Kidney glomerular epithelial cell (primary cell): ENCODE measurements around the gene RERG.

ENCODE experiments used
- DNase-seq: peaks from one replicate; lab custom pipeline; 2025; lab: John Stamatoyannopoulos, UW

The RERG gene

DNA sequence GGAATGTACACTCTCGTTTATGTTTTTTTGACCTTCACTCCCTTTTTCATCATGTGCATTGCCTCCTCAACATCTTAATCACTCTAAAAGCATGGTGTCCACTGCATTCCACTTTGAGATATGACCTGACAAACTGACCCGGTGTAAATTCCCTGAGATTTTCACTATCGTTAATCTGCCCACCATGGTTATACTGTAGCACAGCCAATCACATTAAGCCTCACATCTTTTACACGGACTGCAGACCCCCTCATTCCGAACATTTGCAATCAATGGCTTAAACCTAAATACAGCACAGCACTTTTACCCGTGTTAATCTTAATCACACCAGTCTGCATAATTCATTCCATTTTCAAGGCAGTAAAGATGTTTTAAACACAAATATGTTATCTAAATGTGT is 2.4 kb downstream of the RERG start:
- DNase-seq, result peak; percentile 22

DNA sequence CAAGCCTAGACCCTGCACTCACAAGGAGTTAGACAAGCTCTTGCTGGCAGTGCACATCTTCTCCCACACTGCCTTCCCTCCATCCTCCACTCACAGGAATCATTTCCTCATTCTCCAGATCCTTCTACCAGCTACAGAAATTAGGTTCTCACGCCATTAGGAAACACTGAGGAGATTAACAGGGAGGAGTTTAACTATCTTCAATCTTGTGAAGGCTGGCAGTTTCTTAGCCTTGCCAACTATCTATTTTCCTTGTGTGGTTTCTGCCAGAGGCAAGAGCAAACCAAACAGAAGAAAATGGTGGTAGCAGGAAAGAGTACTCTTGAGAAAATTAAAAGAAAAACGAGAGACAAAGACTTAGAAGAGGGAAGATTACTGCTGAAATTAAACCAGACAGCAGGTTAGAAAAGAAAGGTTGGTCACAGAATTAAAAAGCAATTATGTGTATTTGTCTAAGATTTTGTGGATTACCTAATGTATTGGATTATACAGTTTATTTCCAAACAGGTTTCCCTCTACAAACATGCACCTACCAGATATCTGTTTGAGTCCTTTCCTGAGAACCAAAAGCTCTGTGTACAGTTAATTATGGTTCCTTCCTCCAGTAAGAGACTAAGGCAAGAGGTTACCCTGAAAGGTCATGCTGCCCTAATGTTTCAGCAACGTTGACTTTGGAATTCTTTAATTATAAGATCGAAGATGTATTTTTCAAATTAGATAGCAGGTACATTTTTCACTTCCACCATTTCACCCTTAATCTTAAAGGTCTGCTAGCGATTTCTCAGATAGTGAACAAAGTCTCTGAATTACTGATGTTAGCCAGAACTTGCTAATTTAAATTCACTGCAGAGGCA is 5.0 kb downstream of the RERG start:
- peak; percentile 30 for DNase-seq

GRCh38 chr12:15214851-15215601 is 6.2 kb downstream of the RERG start:
- no peak for DNase-seq

DNA sequence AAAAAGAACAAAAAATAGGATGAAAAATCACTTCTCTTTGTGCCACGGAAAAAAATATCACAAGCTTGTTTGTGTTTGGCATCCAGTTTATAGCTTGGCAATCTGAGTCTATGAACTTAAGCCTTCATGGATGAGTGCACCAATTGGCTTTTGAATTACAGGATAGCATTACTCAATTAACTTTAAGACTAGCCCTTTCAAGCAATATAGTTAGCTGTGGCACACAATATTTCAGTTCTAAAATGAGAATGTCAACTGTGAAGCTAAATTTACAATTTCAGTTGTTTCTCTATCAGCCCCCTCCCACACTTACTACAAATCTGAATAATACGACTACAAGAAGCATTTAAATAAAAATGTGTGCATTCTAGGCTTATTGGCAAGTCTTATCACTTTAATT is 8.3 kb downstream of the RERG start:
- DNase-seq, result no peak

- DNase-seq, result no peak
Observed at GRCh38 chr12:15209782-15210181, 11.4 kb downstream of the RERG start.

GRCh38 chr12:15208871-15209656 is 12.2 kb downstream of the RERG start:
- DNase-seq, result no peak

- no peak for DNase-seq
Observed at GRCh38 chr12:15208140-15208539, 13.1 kb downstream of the RERG start.

GRCh38 chr12:15206831-15207389 is 14.3 kb downstream of the RERG start:
- no peak for DNase-seq

DNA sequence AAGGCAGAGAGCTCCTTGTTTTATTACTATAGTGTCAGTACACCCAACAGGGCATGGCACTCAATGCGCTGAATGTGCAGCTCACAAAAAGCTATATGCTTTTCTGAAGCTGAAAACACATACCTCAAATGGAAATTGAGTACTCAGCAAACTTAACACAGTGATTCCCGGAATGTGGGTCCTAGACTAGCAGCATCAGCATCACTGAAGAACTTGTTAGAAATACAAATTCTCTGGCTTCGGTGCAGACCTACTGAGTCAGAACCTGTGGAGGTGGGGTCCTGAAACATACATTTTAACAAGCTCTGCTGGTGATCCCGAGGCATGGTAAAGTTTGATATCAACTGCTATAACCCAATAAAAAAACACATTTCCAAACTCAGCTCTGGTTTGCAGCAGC is 14.9 kb downstream of the RERG start:
- DNase-seq, result no peak

DNA sequence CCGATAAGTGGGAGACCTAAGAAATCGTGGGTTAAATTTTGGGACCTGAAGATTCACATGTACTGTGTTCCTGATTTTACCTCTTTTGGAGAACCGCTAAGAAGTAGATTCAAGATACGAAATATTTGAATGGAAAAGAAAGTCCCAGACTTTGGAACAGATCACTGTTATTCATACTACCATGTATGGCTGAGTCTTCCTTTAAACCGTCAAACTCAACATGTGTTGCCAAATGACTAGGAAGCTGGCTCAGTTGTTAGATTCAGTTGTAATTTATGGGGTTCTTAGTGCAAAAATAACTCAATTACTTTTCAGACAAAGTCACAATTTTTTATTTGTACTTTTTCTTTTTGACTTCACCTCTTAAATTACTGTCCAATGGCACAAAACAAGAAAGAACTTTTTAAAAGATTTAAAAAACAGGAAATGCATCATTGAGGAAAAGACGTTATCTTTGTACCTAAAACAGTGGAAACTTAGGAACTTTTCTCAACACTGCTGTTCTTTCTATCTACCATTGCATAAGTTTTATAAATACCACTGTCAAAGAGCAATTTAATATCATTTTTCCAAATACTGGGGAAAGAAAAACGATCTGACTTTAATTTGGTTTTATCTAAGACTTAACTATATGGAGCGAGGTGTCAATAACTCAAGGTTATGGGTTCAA is 15.7 kb downstream of the RERG start:
- no peak for DNase-seq

DNA sequence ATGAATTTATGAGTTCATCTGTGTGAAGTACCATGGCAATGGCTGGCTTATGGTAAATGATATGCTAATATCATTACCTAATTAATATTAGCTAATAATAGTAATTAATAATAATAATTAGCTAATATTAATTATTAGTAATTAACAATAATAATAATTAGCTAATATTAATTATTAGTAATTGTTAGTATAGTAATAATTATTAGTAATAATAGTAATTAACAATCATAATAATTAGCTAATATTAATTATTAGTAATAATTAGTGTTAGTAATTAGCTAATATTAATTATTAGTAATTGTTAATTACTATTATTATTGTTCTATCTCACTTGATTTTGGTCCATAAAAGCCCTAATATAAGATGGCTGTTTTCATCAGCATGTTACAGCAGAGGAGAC is 19.8 kb downstream of the RERG start:
- no peak for DNase-seq

- DNase-seq, result no peak
Observed at GRCh38 chr12:15201056-15201455, 20.2 kb downstream of the RERG start.

- no peak for DNase-seq
Observed at GRCh38 chr12:15200641-15201040, 20.6 kb downstream of the RERG start.

- DNase-seq, result peak; percentile 57
Observed at GRCh38 chr12:15199930-15200329, 21.3 kb downstream of the RERG start.

GRCh38 chr12:15196678-15197505 is 24.3 kb downstream of the RERG start:
- no peak for DNase-seq

DNA sequence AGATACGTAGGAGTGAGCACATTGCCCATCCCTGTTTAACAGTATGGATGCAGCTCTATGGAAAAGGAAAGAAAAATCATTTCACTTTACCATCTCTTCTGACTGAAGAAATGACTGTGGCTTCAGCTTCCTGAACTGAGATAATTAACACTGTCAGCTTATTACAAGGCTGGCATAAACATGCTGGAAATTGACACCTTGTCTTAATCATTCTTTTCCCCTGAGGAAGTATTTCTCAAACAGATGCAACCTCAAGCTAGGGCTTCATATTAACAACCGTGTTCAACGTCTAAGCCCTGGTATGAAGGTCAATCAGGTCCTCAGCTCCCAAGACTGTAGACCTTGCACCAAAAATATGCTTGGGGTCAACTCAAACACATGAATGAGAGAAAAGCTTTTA is 25.0 kb downstream of the RERG start:
- no peak for DNase-seq

DNA sequence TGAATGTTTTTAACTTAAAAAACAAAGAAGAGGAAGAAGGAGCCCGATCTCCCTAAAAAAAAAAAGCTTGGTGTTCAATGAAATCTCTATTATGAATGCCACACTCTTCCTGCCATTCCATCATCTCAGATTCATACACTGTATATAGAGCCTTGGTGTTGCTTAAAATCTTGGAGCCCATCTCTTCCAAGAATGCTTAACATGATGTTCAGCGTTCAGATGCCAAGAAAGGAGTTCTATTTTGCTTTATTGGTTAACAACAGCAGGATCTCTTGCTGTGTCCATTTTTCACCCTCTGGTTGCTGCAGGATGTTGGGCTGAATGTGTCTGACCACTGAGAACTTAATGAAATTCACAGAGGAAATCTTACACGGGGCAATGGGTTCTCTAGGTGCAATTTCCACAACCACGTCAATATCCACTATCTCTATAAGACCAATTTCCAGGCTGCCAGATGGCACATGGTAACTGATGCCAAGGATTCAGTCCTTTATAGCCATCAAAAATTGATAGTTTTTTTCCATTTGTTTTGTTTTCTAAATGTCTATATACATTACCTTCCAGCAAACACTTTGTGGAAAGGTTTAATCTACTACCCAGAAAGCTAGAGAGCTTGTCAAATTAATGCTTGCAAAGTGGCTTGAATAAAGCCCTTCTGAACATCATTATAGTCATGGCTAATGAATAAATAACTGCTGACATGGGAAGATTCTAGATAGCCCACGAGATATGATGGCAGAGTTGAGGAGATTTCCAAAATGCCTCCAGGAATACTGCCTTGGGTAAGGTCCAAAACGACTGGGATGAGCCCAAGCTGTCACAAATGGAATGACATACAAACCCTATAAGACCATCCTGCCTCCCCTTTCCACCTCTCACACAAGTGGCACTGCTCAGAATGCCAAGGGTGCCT is 26.5 kb downstream of the RERG start:
- no peak for DNase-seq

DNA sequence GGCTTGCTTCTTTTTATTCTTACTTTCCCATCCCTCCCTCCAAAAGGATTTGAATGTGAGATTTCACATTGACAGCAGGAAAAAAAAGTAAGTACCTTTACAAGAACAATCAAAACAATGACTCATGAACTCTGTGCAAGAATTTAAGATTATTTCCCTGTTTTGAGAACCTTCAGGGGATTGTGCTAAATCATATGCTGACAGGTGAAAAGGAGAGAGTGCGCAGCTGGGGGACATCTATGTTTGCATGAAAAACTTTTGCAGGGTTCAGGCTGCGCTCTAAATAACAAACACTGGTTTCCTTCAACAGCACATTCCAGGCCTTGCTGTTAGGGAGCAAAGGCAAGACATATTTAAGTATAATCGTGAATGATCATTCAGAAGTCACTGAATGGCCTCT is 27.3 kb downstream of the RERG start:
- peak; percentile 40 for DNase-seq

GRCh38 chr12:15192720-15193119 is 28.5 kb downstream of the RERG start:
- DNase-seq, result no peak

GRCh38 chr12:15188127-15188526 is 33.1 kb downstream of the RERG start:
- DNase-seq, result peak; percentile 78
